Stimulated activated CD8-positive, alpha-beta memory T cell treated with anti-CD3 and anti-CD28 coated beads, Interleukin-15, amount 100 ng/mL, for 24 hours (primary cell): ENCODE data around the gene MUCL1.
A peak's percentile ranks its signal among the peaks of the same experiment; 100 is the strongest.
"Not testable (repeated sequence)": the region's sequence is repeated elsewhere in the genome, so short reads cannot be mapped to it uniquely, and the experiment has no call there.

Source experiments
- DNase-seq: peaks from one replicate; pipeline ENCODE4 v3.0.0-alpha.2; 2020; ENCODE audit warnings: low read depth

The MUCL1 gene

GRCh38 chr12:54853933-54854538 lies at the start of gene MUCL1:
TSS of gene MUCL1 (plus strand) at chr12:54854516. CDS start at chr12:54854583, 67 bp downstream.
- DNase-seq: peak; percentile 13

GRCh38 chr12:54821676-54822075 lies 32.6 kb upstream of the MUCL1 start:
- DNase-seq: no peak

- no peak for DNase-seq
These were observed 29.9 kb upstream of the MUCL1 start for GRCh38 chr12:54824402-54824801.

GRCh38 chr12:54829511-54829910 lies 24.8 kb upstream of the MUCL1 start:
- no peak for DNase-seq

GRCh38 chr12:54830199-54830598 lies 24.1 kb upstream of the MUCL1 start:
- DNase-seq: no peak

GRCh38 chr12:54831631-54832030 lies 22.7 kb upstream of the MUCL1 start:
- DNase-seq: no peak

- no peak for DNase-seq
These were observed 14.0 kb upstream of the MUCL1 start for GRCh38 chr12:54840244-54840865.

- no peak for DNase-seq
These were observed 3.1 kb downstream of the MUCL1 start for GRCh38 chr12:54857406-54857805.

- DNase-seq: no peak
These were observed 4.2 kb downstream of the MUCL1 start for GRCh38 chr12:54858562-54858961.

- no peak for DNase-seq
These were observed 5.2 kb downstream of the MUCL1 start for GRCh38 chr12:54859502-54859901.

- no peak for DNase-seq
These were observed 7.6 kb downstream of the MUCL1 start for GRCh38 chr12:54861927-54862326.

- DNase-seq: no peak
These were observed 9.8 kb downstream of the MUCL1 start for GRCh38 chr12:54863948-54864618.

GRCh38 chr12:54865683-54866324 lies 11.5 kb downstream of the MUCL1 start:
- DNase-seq: no peak

GRCh38 chr12:54868690-54869089 lies 14.4 kb downstream of the MUCL1 start:
- DNase-seq: no peak

- no peak for DNase-seq
These were observed 15.7 kb downstream of the MUCL1 start for GRCh38 chr12:54870048-54870447.

- DNase-seq: no peak
These were observed 16.3 kb downstream of the MUCL1 start for GRCh38 chr12:54870617-54871016.

GRCh38 chr12:54879150-54879549 lies 24.8 kb downstream of the MUCL1 start:
- DNase-seq: no peak

- no peak for DNase-seq
These were observed 25.3 kb downstream of the MUCL1 start for GRCh38 chr12:54879579-54879978.

- DNase-seq: no peak
These were observed 27.8 kb downstream of the MUCL1 start for GRCh38 chr12:54882079-54882478.

- not testable (repeated sequence) for DNase-seq
These were observed 28.3 kb downstream of the MUCL1 start for GRCh38 chr12:54882597-54882996.

GRCh38 chr12:54888428-54888827 lies 34.1 kb downstream of the MUCL1 start:
- DNase-seq: not testable (repeated sequence)

GRCh38 chr12:54890339-54890738 lies 36.0 kb downstream of the MUCL1 start:
- DNase-seq: no peak
